ENCODE data around the gene UNC5C.
"Not testable (repeated sequence)": the region's sequence is repeated elsewhere in the genome, so short reads cannot be mapped to it uniquely, and the experiment has no call there.

The UNC5C gene

DNA sequence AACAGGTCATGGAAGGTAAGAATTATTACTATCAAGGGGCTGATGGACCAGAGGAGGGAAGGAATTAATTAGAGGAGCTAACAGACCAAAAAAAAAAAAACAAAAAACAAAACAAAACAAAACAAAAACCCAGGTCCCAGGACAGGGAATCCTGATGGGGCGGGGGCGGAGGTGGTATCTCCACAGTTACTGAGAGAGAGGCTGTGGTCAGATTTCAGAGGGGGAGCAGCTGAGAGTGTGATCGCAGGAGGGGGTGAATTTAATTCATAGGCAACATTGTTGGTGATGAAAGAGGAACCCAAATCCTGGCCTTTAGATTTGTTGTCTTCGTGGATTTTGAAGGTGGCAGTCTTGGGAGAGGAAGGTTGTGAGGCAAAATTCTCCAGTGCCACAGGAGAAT lies 389.4 kb downstream of the UNC5C start:
- DNase-seq: no peak

DNA sequence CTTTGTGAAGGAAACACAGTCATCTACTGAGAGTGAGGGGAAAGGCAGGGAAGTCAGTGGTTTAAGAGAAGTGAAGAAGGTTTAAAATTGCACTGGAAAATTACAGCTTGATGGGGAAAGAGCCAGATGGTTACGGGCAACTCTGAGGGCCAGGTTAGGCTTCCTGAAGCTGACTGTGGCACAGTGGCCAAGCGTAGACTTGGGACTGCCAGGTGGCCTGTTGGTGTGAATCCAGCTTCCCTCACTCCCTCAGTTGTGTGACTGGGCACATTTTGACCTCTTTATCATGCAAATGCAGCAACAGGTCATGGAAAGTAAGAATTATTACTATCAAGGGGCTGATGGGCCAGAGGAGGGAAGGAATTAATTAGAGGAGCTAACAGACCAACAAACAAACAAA lies 390.1 kb downstream of the UNC5C start:
- no peak for DNase-seq

DNA sequence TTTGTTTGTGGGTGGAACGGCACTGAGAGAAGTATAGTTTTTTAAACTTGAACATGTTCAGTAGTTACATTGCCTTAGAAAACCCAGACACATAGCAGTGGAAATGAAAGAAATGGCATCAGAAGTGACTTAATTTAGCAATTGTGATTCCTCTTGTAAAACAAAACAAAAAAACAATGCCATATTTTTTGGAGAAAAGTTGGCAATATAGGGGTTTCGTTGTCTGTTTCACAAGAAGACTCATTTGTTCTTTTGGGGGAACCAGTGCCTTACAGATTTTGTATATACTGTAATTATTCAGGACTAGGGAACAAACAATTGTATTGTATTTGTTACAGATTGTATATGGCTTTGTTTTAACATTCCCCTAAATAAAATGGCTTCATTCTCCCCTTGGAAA lies 390.7 kb downstream of the UNC5C start:
- no peak for DNase-seq

DNA sequence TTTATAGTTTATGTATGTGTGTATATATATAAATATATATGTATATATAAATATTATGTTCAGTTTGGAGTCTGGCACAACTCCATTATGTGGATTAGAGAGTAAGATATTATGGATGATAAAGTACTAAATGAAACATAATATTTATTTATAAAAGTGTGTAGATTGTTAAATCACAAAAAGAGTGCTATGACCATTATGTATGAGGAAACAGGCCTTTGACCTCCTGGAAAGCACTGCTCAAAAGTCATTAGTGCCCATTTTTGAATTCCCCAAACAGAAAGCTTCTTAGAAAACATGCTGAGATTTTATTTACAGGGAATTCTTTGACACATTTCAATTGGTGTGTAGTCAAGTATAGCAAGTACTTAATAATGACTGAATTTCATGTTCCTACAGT lies 391.2 kb downstream of the UNC5C start:
- no peak for DNase-seq

DNA sequence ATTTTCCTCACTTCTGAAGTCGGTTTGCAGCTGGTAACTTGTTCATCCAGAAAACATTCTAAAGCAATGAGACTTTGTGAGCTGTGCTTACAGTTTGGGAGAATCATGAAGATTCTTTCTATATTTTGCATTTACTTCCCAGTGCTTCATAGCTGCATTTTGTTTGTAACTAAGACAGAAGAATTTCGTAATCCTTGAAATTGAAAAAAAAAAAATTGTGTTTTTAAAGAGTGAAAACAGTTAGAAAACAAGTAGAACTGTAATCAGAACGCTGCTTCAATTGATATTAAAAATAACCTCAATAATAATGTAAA lies 392.4 kb downstream of the UNC5C start:
- no peak for DNase-seq

DNA sequence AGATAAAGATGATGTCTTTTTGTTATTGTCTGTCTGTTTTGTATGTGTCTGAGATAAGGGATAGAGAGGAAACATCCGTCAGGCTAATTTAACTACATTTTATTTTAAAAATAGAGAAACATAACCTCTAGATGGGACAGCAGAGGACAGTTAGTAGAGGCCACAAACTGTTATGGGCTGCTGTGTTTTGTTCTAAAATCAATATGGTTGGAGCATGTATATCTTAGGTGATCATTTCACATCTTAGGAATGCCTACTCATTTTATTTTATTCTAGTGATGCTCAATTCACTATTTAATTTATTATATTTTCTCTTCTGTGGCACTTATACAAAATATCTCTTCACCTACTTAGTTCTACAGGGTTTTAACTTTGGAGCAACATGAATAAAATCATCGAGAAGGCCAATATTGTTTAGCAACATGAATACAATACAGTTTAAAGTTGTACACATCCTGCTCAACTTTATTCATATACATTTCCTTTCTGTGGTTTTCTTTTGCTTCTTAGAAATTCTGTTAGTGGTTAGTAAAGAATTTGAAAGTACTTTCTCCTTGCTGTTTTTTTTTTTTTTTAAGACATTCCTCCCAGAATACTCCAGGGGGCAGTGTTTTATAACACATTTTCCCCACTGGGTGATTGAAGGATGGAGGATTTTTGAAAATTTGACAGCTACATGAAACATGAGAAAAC lies 392.9 kb downstream of the UNC5C start:
- peak; percentile 6 for DNase-seq

DNA sequence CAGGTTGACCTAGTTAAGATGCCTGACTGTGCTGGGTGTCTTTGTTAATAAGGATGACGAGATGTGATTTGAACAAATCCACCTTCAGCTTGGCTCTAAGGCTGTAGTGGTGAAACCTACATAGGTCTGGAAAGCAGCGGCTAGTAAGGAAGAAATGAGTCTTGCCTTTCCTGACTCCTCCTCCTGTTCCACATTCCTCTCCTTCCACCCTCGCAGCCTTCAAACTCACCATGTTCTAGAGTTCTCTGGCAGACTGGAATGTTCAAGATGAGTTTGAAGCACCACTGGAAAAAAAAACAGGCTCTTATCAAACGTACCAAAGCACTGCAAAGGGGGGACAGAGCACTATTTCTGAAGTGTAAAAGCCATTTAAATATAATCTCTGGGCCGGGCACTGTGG lies 395.6 kb downstream of the UNC5C start:
- no peak for DNase-seq

DNA sequence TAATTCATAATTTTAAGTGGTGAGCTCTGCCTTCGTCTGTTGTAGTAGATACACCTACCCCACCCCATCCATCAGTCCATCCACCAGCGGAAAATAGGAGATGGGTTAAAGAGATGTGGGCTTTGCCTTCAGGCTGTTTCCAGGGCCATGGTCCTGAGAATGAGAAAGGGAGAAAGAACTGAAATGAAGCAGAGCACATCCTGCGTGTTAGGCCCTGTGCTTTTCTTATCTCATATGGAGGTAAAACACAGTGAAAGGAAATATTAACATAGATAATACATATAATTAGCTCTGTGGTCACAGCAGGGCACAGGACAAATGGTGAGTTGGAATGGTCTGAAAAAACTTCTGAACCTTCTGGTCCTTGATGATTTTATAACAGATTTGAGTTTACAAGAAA lies 397.5 kb downstream of the UNC5C start:
- DNase-seq: no peak

DNA sequence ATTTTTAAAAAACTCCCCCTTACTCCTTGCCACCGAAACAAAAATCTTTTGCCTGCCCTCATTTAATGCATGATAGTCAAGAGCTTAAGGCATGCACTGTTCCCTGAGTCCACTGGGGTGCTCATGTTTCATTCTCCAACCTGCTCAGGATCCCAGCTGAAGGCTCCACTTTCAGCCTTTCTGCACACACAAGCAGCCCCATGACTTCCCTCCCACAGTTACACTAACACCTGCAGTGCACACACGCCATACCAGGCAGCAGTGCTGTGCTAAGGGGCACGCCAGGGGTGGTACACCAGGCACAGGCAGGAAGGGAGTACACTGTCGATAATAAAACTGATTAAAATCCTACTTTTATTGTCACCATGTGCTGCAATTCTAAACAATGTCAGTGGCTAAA lies 405.8 kb downstream of the UNC5C start:
- no peak for DNase-seq

DNA sequence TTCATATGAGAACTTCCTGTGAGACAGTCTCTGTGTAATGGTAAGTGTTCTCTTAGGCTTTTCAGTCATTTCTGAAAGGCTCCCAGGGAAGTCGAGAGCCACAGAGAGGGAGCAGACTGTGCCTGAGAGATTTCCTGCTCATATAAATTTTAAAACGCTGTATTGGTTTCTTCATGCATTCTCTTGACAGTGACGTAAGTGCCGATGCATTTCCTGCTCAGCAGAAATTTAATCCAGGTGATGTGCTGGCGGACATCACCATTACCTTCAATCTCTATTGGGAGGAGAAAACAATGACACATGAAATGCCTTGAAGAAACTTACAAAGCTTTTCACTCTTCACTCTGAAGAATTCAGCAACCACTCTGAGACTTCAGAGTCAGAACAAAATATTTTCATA lies 407.4 kb downstream of the UNC5C start:
- DNase-seq: no peak

DNA sequence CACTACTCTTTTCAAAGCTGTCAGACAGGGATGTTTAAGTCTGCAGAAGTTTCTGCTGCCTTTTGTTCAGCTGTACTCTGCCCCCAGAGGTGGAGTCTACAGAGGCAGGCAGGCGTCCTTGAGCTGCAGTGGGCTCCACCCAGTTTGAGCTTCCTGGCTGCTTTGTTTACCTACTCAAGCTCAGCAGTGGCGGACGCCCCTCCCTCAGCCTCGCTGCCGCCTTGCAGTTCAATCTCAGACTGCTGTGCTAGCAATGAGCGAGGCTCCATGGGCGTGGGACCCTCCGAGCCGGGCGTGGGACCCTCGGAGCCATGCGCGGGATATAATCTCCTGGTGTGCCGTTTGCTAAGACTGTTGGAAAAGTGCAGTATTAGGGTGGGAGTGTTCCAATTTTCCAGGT lies 409.3 kb downstream of the UNC5C start:
- DNase-seq: not testable (repeated sequence)

DNA sequence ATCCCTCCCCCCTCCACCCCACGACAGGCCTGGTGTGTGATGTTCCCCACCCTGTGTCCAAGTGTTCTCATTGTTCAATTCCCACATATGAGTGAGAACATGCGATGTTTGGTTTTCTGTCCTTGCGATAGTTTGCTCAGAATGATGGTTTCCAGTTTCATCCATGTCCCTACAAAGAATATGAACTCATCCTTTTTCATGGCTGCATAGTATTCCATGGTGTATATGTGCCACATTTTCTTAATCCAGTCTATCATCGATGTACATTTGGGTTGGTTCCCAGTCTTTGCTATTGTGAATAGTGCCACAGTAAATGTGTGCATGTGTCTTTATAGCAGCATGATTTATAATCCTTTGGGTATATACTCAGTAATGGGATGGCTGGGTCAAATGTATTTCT lies 414.8 kb downstream of the UNC5C start:
- DNase-seq: not testable (repeated sequence)

DNA sequence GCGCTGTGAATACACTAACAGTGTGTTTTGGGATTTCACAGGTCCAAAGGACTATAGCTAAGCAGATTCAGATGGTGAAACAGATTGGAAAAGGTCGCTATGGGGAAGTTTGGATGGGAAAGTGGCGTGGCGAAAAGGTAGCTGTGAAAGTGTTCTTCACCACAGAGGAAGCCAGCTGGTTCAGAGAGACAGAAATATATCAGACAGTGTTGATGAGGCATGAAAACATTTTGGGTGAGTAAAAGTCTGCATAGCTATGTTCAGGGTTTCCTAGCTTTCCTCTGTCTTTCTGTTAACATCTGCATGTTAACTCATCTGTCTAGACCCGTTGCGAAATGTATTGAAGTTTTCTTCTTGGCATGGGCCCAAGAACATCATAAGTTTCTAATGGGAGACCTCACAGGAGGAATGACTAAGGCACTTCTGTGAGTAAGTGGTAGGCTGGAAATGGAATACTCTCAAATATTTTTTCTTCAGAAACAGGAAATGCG lies 418.9 kb downstream of the UNC5C start:
- no peak for DNase-seq

DNA sequence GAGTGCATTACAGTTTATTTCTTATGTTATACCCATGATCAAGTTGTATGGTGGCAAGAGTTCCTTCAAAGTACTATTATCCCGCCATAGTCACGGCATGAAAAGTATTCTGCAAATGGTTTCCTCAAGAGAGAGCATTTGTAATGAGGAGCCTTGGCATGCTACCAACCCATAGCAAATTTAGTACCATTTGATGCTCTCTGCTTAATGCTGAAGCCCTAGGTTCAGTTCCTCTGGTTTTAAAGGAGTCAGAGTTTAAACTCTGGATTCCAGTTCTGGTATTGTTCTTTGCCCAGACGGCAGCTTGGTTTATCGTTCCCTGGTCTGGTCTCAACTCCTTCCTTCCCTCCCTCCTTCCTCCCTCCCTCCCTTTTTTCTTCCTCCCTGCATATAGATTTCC lies 419.7 kb downstream of the UNC5C start:
- no peak for DNase-seq

DNA sequence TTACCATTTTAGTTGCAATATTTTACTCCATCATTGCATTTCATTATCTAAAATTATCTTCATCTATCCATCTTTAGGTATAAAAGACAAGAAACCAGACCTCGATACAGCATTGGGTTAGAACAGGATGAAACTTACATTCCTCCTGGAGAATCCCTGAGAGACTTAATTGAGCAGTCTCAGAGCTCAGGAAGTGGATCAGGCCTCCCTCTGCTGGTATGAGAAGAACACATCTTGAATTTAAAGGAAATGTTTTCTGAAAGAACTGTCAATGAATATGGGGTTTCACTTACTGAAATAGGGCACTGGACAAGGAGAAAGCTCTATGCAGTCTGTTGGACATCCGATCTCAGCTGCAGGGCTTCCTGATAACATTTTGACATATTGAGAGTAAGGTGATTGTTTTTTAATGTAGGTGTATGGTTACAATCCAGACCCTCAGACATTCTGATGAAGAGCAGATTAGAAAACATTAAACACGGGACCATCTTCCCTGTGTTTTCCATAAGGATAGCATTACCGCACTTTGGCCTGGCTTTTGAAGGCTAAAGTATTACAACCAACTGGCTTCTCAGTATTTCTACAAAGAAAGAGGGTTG lies 423.8 kb downstream of the UNC5C start:
- DNase-seq: no peak

DNA sequence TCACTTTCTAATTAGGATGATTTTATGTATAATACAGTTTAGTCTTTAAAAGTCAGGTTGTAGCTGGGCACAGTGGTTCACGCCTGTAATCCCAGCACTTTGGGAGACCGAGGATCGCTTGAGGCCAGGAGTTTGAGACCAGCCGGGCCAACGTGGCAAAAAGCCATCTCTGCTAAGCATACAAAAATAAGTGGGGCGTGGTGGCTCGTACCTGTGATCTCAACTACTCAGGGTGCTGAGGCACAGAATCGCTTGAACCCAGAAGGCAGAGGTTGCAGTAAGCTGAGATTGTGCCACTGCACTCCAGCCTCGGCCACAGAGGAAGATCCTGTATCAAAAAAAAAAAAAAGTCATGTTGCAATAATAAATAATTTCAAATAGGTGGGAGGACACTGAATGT lies 426.8 kb downstream of the UNC5C start:
- DNase-seq: no peak

DNA sequence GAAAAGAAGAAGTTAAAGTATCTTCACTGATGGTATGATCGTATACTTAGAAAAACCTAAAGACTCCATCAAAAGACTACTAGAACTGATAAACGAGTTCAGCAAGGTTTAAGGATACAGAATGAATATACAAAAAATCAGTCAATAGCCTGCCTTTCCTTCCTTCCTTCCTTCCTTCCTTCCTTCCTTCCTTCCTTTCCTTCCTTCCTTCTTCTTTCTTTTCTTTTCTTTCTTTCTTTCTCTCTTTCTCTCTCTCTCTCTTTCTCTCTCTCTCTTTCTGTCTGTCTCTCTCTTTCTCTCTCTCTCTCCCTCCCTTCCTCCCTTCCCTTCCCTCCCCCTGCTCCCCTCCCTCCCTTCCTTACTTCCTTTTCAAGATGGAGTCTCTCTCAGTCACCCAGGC lies 428.3 kb downstream of the UNC5C start:
- no peak for DNase-seq

DNA sequence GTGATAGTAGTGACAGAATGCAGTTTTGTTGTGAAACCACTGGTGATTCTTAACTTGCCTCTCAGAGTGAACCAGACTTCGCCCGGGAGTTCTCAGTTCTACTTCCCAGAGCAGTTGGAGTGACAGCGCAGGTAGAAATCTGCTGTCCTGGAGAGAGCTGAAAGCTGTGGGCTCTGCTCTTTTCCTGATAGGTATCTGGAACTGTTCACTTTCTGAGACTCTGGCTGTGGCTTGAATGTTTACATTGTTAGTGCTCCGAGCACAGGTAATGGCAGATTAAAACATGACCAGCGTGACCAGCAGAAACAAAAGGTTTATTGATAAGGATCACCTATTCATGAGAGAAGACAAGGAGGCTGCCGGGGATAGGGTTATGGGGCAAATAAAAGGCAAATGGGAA lies 430.3 kb downstream of the UNC5C start:
- DNase-seq: no peak

DNA sequence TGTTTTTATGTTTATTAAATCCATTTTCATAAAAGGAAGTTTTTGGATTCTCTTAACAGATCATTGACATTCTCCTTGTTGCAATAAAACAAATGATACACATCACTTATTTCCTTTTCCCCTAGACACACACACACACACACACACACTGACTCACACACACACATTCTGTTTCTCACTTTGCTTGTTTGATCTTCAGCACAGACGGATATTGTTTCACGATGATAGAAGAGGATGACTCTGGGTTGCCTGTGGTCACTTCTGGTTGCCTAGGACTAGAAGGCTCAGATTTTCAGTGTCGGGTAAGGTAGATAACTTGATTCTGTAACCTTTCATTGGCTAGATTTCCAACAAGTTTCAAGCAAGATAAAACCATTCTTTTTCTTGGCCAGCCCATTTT lies 434.3 kb downstream of the UNC5C start:
- DNase-seq: no peak
